HG02870 (cell line): ENCODE measurements around the gene CNTN5.
"Not testable (repeated sequence)": the region's sequence is repeated elsewhere in the genome, so short reads cannot be mapped to it uniquely, and the experiment has no call there.

ENCODE experiments used
- ATAC-seq: cut with Tn5 transposase; IDR thresholded peaks from one replicate; pipeline ENCODE4 v1.9.1; 2021; ENCODE audit warnings: mild to moderate bottlenecking, moderate library complexity; ENCODE audit not compliant: unreplicated experiment

The CNTN5 gene

DNA sequence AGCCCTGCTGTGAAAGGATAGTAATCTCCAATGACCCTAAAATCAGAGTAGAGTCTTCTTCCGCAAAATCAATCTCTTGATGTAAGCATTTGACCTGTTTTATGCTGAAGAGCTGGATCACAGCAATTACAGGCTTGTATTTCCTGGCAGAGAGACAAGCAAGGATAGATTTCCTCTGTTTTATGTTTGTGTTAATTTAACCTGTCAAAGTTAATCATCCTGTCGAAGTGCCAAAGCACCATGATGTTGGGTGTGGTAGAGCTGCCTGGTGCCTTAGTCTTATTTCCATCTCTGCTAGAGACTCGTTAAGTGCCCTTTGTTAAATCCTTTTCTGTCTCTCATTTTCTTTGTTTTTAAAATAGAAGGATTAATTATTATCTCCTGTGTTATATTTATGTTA lies 248.1 kb downstream of the CNTN5 start:
- no peak for ATAC-seq

DNA sequence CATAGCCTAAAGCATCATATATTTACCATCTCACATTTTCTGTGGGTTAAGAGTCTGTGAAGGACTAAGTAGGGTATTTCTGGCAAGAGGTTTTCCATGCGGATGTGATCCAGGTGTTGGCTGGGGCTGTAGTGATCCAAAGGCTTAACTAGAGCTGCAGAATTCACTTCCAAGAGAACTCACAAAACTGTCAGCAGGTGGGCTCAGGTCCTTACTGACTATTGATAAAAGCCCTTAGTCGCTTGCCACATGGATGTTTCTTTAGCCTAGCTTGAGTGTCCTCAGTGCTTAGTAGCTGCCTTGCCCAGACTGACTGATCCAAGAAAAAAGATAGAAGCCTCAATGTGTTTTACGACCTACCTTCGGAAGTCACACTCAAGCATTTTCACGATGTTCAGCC lies 250.8 kb downstream of the CNTN5 start:
- ATAC-seq: no peak

DNA sequence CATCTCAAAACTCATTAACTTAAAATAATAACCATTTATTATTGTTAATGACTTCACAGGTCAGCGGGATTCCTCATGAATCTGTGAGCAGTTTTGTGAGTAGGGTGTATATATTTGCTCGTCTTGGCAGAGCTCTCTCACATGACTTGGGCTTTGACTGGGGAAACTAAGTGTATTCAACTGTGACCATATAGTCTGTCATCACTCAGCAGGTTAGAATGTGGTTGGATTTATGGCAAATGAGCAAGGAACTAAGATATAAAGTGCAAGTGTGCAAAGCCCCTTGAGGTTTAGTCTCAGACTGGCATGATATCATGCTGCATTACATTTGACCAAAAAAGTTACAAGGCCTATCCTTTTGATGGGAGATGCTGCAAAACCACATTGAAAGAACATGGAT lies 254.8 kb downstream of the CNTN5 start:
- ATAC-seq: no peak

DNA sequence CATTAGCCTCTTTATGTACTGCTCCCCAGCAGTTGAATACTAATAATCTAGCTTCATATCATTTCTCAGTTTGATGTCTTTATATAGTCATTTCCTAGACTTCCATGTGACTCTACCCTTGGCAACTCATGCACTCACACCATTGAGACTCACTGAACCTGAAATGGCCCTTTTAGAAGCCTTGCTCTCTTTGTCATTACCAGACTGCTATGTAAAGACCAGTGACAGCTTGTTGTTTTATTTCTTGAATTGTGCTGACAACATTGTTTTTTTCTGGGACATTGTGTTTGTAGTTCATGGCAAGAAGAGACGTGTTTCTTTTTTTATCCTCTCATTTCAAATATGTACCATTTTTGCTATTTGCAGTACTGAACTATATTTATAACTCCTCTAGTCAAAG lies 256.5 kb downstream of the CNTN5 start:
- no peak for ATAC-seq

DNA sequence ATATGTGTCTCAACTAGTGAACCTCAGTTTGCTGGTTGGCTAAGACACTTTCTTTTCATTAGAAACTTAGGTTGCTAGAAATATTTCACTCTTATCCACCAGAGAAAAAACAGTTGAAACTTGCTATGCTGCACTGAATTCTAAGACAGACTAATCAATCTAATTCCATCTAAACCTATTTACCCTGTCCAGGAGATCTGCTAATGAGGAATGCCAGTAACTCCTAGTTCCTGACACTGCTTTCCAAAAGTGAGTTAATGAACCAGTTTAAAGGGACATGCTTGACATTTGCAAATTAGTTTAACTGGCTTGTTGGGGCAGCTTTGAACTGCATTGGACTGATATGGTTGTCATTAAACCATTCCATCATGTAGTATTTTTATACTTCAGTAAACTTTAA lies 258.5 kb downstream of the CNTN5 start:
- ATAC-seq: no peak

DNA sequence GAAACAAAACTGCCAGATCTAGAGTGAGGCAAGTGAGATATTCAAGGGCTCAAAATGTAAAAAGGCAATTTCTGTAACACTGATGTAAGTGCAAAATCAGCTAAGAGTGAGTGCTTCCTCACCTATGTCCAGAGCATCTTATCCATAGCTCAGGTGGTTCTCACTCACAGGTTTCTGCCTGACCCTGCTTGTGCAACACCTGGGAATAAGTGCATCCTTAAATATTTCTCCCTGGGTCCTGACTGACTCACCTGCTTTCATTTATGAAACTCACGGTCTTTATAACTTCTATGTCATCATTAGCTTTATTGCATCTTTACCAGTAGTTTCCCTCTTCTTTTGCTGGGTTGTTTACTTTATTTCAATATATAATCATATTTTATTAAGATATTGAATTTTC lies 260.6 kb downstream of the CNTN5 start:
- no peak for ATAC-seq

DNA sequence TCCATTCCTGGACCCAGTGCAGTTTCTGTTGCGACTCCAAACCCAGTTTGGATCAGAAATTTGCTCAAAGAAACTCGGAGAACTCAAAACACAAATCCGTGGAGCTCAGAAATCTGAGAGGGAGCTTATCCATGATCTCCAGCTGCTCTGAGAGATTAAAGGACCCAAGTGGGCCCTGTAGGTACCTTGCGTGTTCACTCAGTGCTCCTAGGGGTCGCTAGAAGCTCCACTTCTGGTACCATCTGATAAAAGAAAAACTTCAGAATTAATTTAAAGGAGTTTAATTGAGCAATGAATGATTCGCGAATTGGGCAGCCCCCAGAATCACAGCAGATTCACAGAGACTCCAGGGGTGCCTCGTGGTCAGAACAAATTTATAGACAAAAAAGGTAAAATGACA lies 277.2 kb downstream of the CNTN5 start:
- ATAC-seq: not testable (repeated sequence)

DNA sequence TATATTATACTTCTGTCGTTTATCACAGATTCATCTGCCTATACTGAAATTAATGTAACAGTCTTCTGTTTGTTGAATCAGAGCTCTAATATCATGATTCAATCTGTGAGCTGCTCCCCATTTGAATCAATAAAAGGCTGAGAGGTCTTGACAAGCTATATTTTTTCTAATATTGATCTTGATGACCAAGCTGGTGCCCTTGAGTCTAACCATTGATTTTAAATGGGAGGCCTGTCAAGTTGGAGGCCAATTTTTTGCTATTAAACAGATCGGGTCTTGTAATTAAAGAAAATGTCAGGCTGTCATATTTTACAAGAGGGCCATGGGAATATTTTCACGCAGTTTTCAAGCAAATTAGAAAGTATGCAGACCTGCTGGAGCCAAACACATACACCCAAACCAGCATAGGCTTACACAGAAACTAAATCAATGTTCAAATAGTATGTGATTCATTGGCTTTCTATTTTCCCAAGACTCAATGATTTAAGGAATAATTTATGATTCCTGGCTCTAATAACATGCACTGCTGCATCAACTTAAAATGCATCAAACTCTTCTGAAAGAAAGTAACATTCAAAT lies 286.9 kb downstream of the CNTN5 start:
- no peak for ATAC-seq

DNA sequence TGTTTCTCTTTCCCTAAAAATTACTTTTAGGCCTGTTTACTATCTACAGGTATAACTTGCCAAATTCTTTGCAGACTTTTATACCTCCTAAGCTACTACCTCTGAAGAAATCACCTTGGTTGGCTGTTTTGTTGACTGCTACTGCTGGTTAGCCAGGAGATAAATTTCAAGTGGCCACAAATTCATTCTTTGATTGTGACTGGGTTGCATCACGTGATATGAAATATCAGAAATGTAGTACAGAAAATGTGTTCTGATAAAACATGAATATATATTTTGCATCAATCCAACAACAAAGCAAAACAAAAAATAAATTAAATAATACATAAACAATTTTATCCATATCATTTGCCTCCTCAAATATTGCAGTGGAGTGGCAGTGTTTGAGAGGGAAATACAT lies 291.1 kb downstream of the CNTN5 start:
- ATAC-seq: no peak

DNA sequence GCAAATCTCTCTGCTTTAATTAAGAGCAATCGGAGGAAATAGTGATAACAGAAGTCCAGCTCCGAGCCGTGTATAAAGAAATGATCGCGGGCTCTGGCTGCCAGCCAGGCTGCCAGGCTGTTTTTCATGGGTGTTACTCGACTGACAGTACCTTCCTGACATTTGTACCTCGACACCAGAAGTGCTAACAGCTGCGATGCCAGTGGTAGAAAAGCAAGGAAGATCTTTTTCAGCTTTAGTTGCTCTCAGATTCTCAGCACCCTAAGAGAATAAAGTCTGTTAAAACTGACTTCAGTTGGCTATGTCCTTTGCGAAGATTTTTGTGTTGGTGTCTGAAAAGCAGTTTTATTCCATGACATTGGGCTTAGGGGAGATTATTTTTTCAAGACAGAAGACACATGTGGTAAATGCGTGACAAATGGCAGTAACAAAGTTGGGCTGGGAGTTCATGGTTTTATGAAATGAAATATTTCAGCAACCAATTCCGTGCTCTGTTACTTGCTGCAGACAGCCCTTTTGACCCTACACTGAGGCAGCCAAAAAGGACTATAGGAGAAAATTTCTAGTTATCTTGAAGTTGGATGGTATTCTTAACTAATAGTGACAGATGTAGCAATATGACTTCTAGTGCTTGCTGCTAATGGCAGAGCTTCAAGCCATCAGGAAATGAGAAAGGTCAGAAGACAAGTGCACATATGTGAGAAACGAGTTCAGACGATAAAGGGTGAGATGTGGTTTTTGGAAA lies 296.2 kb downstream of the CNTN5 start:
- no peak for ATAC-seq

DNA sequence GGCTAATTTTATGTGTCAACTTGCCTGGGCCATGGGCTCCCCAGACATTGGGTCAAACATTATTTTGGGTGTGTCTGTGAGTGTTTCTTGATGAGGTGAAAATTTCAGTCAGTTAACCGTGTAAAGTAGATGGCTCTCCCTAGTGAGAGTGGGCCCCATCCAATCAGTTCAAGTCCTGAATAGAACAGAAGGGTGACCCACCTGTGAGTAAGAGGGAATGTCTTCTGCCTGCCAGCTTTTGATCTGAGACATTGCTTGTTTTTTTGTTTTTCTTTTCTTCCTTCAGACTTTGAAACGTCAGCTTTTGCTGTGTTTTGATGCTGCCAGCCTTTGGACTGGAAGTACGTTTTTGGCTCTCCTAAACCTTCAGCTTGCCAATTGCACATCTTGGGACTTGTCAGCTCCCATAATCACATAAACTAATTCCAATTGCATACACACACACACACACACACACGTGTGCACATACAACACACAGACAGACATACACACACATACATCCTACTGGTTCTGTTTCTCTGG lies 300.1 kb downstream of the CNTN5 start:
- no peak for ATAC-seq

DNA sequence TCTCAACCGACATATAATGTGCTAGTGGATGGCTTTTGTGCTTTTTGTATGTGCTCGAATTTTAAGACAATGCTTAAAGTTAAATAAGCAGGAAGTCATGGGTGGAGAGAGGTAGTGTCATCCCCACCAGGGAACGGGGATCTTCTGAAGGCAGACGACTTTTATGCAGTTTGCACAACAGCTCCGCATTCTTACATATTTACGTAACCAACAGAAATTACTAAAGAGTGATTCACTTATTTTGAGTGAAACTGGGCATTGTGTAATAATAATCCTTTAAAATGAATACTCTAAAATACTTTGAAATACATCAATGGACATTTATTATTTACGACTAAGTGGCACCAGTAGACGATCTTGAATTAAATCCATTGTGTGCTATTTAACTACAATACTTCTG lies 305.1 kb downstream of the CNTN5 start:
- no peak for ATAC-seq

DNA sequence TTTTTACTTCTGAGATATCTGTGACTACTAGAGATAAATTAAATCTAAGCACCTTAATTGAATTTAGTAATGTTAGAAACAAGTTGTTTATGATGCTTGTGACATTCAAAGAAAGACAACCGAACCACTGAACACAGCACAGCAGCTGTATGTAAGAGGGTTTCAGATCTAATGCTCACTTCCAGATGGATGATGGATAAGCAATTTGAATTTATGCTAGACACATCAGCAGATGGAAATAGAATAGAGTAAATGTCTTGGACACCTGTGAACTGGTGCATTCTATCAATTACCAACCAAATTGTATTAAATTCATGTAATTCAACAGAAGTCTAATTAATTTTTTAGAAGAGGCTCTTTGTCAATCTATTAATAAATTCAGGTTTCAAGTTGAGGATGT lies 306.3 kb downstream of the CNTN5 start:
- no peak for ATAC-seq

DNA sequence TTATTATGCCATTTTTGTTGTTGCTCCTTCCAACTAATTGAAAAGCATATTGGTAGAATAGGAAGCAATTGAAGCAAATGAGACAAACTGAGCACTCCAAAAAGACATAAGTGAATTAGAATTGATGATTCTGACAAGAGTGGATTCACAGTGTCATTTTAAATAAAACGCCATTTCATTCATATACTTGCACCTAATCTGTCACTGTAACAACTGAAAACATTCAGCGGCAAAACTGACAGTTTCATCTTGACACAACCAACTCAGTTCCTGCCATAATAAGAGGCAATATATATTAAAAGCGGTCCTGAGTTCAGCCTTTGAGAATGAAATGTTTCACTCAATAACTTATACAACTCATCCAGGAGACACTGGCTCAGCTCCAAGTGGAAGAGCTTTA lies 306.8 kb downstream of the CNTN5 start:
- ATAC-seq: no peak

DNA sequence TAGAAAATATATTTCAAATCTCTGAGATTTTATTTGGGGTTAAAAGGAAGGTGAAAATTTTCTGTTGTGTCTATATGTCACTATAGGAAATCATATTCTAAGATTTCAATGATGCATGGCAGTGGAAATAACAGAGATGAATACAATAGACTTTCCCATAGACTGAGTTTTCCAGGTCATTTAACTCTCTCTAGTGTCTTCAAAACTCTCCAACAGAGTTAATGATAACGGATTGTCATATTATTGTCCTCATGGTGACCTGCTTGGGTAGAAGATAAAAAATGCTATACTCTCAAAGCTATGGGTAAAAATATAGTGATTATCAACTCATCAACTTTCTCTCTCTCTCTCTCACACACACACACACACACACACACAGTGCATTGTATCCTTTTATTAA lies 312.9 kb downstream of the CNTN5 start:
- no peak for ATAC-seq

DNA sequence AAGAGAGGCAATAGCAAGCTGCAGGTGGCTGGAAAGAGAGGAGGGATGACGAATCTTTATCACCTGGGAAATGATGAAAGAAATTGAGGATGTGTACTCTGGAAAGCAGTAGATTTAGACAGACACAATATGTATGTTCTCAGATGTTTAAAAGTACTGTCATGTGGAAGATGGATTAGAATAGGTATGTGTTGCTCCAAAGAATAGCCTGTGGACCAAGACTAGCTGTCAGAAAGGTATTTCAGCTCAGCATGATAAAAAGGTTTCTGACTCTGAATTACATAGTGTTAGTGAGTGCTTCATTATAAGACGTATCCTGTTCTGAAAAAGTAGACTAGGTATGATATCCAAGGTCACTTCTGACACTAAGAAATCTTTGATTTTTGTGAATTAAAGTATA lies 322.4 kb downstream of the CNTN5 start:
- no peak for ATAC-seq

DNA sequence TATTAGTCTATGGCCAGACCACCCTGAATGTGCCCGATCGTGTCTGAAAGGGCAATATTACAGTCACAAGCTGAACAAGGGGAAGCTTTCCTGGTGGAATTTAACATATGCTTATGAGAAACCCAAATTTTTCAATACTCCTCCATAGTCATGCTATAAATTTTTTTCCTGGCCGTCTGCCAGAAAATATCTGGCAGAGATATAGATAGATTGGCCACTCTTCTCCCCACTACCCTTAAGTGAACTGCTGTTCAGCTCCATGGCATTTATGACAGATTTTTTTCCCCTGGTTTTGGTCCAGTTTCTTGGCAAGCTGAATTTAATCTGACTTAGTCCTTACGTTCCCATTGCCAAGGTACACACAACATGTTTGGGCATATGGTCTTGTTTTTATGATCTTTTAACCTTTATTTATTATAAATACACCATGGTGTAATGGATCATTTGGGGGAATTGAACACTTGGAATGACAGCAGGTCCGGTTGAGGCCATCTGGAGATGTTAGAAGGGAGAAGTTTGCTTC lies 328.5 kb downstream of the CNTN5 start:
- no peak for ATAC-seq

DNA sequence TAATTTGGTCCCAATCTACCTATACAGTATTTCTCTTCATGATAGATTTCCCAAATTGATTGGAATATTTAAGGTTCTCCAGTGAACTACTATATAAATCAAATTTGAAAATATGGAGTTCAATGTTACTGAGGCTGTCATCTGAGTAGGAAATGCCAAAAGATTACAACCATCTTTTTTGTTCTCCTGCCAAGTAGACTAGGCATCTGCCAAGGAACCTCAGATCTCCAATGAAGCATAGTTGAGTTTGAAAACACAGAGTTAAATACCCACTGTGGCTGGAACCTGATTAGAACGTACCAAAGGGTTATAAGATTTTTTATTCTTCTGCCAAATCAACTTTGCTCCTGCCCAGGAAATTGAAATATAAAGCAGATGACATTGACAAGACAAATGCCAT lies 330.9 kb downstream of the CNTN5 start:
- no peak for ATAC-seq

DNA sequence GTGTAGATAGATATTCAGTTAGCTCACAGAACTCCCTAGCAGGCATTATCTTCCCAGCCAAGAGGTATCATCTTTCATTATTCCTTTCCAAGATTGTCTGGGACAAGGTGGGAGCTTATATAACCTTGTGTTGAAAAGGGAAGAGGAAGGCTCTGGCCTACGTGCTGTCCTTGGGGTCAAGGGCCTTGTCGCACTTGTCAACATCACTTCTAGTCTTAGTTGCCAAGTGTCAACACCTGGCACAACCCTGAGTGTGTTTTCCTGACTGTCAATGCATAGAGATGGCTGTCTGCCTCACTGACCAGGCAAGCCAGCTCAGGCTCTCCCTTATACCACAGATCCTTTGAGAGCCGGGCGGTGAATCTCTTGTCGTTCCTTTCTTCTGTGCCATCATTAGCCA lies 331.9 kb downstream of the CNTN5 start:
- ATAC-seq: no peak

DNA sequence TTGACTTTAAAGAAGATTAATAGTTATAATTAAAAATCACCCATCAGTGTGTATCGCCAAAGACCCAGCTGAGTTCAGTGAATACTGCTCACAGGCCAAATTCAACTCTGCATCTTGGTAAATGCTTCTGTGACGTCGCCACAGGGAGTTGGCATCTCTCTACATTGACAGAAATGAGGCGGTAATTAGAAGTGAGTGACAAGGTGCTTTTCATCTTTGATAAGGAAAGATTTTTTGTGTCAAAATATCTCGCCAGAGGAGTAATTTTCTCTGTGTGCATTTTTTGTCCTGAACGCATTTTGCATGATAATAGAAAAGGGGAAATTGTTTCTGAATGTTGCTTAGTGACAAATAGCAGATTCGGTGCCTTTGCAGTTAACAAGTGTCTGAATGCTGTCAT lies 345.8 kb downstream of the CNTN5 start:
- ATAC-seq: no peak

DNA sequence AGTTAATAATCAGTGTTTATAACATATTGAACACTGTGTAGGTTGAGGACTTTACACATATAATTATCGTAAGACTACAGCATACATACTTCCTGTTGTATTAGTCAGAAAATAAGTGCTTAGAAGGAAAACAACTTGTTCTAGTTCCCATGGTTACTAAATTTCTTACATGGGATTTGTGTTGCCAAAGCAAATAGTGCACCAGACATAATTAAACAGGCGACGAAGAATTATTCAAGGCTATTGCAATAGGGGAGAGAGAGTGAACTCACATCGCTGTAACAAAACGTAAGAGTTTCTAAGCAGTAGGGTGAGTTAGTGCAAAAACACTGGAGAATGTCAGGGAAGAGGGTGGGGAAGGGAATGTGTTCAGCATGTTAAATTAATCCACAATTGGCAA lies 347.8 kb downstream of the CNTN5 start:
- ATAC-seq: no peak

DNA sequence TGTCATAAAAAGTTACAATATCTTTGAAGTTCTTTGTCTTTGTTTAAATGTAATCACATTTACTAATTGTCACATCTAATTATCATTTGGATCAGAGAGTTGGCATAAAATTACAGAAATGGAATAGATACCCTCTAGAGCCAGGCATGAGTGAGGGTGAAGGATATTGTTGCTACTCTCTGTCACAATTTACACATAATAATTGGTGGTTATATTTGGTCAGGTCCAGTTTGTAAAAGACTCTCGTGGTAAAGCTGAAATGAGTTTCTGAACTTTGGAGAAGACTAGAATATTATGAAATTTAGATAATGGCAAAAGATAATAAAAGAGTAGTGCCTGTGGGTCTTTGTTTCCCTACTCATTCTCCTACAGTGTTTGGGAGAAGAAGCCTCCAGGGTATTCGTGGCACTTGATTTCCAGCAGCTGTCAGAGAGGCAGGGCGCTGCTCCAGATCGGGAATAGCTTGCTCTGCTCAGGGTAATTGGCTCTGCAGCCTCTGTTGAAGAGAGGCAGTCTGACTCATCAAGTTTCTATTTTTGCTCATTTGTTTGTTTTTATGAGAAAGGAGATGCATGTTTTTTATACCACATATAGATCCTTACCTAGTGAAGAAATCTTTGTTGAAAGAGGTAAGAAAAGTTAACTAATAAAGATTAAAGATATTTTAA lies 349.9 kb downstream of the CNTN5 start:
- no peak for ATAC-seq
